GM21390 (cell line): Measurements from ENCODE around the gene KIF4A.
"Not testable (repeated sequence)": the region's sequence is repeated elsewhere in the genome, so short reads cannot be mapped to it uniquely, and the experiment has no call there.

Experiments used
- ATAC-seq: cut with Tn5 transposase; IDR thresholded peaks from one replicate; pipeline ENCODE4 v1.9.1; 2021; ENCODE audit not compliant: unreplicated experiment

KIF4A gene

DNA sequence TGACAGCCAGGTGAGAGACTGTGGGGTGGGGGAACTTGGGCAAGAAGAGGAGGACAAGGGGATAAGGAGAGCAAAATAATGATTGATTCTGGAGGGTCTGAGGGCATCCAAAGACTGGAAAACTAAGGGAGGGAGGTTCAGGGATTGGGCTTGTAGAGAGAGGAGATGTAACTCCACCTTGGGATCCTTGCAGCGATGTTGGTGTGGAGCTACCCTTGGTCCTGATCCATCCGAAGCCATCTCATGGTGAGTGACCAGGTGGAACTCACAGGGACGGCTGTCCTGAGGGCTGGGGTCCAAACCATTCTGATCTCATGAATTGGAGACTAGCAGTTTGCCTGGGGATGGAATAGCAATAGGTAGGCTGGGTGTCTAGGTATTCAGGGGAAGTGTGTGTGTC, 9.3 kb upstream of the KIF4A start:
- no peak for ATAC-seq

DNA sequence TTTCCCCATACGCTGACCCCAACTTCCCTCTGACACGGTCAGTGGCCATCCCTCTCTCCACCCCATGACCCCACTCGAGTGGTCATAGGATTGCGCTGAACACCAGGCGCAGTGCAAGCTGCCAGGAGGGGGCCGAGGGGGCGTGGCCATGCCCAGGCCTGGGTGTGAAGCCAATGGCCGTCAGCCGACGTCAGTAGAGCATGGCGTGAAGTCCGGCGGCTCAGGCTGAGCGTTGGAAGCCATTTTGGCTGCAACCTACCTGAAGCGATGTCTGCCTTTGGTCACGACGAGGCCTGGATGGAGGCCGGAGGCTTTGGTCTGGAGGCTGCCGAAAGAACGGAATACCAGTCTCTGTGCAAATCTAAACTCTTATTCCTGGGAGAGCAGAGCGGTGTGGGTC, 8.0 kb upstream of the KIF4A start, which contains the start of gene RAB41:
Gene RAB41, plus strand, starts transcription at position 222 of the 400 bp plus-strand sequence. Its CDS starts 46 bp downstream, at position 268.
- ATAC-seq, result no peak

DNA sequence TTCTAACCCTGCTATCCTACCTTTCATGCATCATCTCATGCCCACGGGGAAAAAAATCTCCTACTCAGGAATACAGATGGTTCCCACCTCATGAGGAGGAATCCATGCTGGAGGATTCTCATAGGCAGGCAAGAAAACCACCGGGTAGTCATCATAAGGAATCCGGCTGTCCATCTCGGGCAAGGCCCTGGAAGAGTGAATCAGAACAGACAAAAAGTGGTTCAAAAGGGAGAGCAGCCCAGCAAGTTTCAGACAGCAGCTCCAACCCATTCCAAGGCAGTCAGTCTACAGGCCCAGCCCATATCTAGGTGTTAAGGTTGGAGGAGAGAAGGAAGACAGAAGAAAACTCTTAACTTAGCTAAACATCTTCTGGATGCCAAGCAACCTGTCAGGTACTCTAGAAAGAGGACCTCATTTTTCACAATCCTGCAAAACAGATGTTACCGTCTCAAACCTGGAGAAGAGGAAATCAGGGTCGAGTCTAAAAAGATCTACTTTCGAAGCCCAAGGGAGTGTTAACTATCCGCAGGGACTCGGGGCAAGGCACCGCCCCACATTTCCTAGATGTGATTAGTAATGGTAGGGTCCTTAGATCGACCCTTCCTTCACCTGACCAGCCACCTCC, 624 bp upstream of the KIF4A start:
- no peak for ATAC-seq

DNA sequence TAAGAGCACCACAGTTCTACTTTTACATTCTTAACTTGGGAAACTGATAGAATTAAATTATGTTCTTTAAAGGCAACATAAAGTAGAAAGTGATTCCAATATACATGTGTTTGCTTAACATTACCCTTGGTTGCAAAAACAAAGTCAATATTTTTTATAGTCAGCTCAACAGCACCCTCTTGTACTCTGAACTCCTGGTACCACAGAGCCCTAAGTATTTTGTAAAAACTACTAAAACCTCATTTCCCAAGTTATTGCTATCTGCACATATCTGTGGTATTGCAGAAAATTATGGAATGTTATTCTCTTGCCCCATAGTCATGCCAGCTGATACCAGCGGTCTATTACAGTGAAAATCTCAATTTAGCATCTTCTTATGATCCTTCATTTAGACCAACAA, 2.9 kb downstream of the KIF4A start:
- no peak for ATAC-seq

DNA sequence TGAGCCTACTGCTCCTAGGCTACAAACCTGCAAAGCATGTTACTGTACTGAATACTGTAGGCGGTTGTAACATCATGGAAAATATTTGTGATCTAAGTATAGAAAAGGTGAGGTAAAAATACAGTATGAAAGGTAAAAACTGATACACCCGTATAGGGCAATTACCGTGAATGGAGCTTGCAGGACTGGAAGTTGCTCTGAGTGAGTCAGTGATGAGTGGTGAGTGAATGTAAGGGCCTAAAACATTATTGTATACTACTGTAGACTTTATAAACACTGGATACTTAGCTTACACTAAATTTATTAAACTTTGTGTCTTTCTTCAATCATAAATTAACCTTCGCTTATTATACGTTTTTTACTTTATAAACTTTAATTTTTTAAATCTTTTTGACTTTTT, 3.7 kb downstream of the KIF4A start:
- ATAC-seq, result no peak

DNA sequence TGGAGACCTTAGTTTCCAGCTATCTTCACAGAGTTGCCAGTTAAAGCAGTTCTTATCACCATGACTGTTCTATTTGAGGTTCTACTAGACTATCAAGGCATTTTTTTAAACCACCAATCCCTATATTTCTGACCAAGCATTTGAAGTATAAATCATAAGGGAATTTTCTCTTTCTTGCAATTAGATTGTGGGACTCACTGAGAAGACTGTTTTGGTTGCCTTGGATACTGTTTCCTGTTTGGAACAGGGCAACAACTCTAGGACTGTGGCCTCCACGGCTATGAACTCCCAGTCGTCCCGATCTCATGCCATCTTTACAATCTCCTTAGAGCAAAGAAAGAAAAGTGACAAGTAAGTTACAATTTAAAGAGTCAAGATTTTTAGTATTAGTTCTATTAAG, 11.8 kb downstream of the KIF4A start:
- ATAC-seq, result no peak

DNA sequence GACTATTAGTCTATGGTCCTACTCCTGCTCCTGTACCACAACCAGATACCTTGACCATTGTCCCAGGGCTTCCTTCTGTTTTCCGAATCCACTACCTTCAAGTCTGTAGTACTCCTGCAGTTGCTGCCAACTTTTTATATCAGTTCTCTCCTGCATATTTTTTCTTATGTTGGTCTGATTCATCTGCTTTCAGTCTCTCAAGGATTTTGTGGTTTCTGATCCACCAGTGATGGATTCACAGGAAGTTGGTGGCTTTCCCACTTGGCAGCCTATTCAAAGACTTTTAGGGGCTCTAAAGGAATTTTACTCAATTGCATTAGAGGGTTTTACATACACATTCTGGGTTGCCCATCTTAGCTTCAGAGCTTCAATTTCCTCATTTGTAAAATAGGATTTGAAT, 23.6 kb downstream of the KIF4A start:
- no peak for ATAC-seq

DNA sequence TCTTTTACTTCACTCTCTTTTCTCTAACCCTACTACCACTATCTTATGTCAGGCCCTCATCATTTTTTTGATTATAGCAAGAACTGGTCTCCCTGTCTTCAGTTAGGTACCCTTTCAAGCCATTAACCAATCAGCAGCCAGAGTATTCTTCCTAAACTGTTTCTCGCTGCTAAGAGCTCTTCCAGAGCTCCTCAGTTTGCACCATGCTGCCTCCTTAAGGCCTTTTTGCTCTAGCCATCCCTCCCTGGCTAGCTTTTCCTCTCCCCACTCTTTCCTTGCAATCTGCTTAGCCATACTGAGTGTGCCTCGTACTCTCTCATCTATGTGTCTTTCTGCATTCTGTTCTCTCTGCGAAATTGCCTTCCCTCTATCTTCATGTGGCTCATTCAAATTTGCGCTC, 32.9 kb downstream of the KIF4A start:
- no peak for ATAC-seq

DNA sequence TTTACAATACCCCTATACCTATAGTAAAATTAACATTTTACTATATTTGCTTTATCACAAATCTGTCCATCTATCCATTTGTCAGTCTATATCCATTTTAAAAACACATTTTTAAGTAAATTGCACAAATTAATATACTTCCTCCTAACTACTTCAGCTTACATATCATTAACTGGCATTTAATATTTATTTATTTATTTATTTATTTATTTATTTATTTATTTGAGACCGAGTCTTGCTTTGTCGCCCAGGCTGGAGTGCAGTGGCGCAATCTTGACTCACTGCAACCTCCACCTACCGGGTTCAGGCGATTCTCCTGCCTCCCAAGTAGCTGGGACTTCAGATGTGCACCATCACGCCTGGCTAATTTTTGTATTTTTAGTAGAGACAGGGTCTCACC, 33.7 kb downstream of the KIF4A start:
- ATAC-seq, result not testable (repeated sequence)

DNA sequence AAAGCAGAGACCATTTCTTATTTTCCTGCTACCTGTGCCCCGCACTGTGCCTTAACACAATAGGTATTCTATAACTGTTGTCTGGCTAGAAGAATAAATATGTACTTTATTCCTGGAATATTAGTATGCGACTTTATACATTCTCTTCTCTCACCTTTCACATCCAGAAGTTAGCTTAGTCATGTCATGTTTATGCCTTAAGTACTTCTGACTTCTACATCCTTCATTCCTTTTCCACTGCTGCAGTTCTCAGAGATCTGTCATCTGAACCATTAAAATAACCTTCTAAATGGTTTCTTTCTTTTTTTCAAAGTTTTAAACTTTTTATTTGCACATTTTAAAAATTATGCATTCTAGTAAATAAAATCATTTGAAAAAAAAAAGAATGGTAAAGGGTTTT, 34.4 kb downstream of the KIF4A start:
- ATAC-seq, result no peak

DNA sequence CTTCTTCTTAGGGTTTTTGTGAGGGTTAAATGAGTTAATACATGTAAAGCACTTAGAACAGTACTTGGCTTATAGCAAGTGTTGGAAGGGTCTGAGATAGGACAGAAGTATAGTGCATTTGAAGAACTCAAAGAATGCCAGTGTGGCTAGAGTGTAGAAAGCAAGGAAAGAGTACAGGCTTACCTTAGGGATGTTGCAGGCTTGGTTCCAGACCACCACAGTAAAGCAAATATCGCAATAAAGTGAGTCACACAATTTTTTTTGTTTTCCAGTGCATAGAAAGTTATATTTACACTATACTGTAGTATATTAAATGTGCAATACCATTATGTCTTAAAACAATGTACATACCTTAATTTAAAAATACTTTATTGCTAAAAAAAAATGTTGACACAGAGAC, 41.3 kb downstream of the KIF4A start:
- no peak for ATAC-seq

DNA sequence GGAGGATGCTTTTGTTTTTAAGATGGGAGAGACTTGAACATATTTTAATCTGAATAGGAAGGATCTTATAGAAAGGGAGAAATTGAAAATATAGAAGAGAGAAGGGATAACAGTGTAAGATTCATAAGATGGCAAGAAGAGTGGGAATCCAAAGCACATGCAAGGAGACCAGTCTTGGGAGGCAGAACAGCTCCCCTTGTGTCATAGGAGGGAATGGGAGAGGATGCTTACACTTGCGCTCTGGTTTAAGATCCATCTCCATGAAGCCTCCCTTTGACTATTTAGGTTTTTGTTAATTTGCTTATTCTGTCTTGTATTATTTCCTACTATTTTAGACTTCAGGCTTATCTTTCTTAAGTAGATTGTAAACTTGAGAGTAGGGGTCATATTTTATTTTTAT, 42.7 kb downstream of the KIF4A start:
- no peak for ATAC-seq

DNA sequence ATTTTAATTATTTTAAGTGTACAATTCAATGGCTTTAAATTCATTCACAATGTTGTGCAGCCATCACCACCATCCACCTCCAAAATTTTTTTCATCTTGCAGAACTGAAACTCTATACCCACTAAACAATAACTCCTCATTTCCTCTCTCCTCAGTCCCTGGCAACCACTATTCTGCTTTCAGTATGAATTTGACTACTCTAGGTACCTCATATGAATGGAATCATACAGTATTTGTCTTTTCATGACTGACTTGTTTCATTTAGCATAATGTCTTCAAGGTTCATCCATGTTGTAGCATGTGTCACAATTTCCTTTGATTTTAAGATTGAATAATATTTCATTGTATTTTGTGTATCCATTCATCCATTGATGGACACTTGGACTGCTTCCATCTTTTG, 46.9 kb downstream of the KIF4A start:
- peak; percentile 100 for ATAC-seq

DNA sequence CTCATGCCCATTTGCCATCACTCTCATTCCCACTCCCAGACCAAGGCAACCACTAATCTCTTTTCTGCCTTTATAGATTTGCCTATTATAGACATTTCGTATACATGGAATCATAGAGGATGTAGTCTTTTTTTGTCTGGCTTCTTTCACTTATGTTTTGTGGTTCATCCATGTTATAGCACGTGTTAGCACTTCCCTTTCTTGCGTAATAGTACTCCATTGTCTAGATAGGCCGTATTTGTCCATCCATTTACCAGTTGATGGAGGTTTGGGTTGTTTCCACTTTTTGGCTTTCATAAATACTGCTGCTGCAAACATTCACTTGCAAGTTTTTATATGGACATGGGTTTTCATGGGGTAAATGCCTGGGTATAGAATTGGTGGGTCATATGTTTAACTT, 48.4 kb downstream of the KIF4A start:
- ATAC-seq, result no peak

DNA sequence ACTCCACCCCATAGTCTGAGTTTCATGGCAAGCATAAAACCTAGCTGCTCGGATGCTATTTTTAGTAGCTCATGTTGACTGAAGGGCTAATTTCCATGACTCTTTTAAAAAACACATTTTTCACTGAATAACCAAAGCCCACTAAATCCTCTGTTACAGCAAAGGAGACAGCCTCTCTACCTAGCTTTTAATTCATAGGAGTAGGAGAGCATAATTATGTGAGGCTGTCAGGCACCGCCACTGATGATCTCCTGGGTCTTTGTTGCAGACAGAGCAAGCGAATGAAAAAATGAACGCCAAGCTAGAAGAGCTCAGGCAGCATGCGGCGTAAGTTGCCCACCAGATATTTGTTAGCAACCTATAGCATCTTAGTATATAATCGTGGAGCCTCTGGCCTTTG, 53.5 kb downstream of the KIF4A start:
- ATAC-seq, result no peak

DNA sequence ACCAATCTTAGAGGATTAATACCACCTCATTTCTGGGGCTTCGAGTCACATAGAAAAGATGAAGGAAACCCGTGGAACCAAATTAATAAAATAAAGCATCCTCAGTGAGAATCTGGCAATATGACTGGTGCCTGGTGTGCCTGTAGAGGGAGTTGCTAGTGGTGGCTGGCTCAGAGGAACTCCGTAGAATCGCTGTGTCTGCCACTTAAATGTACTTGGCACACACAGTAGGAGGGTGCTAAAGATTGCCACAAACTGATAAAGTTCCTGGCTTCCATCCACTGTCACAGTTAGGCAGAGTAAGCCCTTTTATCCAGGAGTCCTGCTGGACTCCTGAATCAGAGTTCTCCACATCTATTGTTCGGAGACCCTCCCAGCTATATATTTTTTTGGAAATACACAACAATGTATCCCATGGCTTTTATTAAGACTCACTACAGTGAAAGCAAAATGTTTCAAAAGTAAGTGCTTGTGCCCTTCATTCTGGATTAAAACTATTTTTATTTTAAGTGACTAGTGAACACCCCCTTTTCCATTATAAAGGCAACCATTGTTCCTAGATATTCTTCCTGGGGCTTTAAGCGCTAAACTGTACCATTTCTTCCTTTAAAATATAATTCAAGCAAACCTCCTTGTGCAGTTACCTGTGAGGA, 56.6 kb downstream of the KIF4A start:
- ATAC-seq, result no peak

DNA sequence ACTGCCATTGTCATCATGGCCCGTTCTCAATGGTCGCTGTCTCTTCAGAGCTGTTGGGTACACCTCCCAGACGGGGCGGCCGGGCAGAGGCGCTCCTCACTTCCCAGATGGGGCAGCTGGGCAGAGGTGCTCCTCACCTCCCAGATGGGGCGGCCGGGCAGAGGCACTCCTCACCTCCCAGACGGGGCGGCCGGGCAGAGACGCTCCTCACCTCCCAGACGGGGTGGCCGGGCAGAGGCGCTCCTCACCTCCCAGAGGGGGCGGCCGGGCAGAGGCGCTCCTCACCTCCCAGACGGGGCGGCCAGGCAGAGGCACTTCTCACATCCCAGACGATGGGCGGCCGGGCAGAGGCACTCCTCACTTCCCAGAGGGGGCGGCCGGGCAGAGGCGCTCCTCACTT, 58.9 kb downstream of the KIF4A start:
- not testable (repeated sequence) for ATAC-seq

DNA sequence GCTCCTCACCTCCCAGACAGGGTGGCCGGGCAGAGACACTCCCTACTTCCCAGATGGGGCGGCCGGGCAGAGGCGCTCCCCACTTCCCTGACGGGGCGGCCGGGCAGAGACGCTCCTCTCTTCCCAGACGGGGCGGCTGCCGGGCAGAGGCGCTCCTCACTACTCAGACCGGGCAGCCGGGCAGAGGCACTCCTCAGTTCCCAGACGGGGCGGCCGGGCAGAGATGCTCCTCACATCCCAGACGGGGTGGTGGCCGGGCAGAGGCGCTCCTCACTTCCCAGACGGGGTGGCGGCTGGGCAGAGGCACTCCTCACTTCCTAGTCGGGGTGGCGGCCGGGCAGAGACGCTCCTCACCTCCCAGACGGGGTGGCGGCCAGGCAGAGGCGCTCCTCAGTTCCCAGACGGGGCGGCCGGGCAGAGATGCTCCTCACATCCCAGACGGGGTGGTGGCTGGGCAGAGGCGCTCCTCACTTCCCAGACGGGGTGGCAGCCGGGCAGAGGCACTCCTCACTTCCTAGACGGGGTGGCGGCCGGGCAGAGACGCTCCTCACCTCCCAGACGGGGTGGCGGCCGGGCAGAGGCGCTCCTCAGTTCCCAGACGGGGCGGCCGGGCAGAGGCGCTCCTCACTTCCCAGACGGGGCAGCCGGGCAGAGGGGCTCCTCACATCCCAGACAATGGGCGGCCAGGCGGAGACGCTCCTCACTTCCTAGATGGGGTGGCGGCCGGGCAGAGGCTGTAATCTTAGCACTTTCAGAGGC, 59.6 kb downstream of the KIF4A start:
- ATAC-seq, result not testable (repeated sequence)

DNA sequence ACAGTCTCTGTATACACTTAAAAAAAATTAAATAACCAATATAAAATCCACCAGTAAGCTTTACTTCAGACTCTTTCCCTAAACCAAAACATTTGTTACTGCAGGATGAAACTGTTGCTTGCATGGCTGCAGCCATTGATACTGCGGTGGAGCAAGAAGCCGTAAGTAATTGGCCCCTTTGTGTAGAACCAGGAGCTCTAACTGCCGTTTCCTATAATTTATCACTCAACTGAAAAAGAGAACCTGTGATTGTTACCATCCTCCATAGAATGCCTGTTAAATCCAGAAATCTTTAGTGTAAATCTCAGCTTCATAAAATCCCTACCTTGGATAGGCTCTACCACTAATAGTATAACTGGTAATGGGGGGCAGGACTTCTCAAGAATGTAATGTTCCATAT, 62.6 kb downstream of the KIF4A start:
- no peak for ATAC-seq

DNA sequence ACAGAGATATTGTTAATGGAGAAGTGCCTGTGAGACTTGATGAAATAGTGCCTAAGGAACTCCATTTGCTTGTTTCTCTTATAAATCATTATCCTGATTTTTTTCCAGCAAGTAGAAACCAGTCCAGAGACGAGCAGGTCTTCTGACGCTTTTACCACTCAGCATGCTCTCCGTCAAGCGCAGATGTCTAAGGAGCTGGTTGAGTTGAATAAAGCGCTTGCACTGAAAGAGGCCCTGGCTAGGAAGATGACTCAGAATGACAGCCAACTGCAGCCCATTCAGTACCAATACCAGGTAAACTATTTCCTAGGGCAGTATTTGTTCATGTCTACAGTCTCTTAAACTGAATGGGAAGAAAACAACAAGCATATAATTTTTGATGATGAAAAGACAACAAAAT, 63.6 kb downstream of the KIF4A start:
- no peak for ATAC-seq

DNA sequence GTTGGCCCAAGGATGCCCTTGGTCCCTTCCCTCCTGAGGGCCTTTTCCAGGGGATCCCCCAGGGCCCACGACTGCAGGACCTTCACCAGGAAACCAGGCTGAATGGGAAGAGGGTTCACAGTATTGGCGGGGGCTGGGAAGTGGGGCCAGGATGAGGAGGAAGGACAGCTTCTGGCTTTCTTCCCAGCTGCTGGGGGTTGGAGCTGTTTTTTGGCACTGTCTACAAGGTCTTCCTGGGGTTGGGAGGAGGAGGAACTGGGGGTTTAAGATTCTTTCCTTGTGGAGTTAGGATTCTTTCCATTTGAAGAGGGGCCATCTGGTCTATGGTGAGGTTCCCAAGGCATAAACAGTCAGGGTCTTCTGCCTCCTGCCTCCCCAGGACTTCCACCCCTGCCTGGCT, 64.8 kb downstream of the KIF4A start:
- no peak for ATAC-seq

DNA sequence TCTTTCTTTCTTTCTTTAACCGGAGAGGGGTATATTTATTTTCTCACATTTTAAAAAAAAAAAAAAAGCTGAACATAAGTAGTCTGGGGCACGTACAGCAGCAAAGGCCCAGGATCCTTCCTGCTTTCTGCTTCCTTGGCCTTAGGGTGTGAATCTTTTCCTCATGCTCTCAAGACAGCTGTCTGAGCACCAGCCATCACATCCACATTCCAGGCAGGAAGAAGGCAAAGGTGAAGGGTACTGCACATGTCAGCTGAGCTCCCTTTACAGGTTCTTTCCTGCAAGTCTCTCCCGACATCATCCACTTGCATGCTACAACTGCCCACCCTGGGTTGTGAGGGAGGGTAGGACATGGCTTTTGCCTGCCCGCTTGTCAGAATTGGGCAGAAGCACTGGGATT, 69.6 kb downstream of the KIF4A start:
- ATAC-seq, result no peak
